GM12874 (cell line): ENCODE measurements around the gene LRMDA.
A peak's percentile ranks its signal among the peaks of the same experiment; 100 is the strongest.

Experiments used
- TF ChIP-seq, protein P1 (sequence below): IDR thresholded peaks from 2 replicates; pipeline ENCODE4 v1.5.1; 2011; ENCODE audit warnings: low read depth, mild to moderate bottlenecking, control low read depth, low read length, moderate library complexity; ENCODE audit not compliant: insufficient read depth

Gene LRMDA

DNA sequence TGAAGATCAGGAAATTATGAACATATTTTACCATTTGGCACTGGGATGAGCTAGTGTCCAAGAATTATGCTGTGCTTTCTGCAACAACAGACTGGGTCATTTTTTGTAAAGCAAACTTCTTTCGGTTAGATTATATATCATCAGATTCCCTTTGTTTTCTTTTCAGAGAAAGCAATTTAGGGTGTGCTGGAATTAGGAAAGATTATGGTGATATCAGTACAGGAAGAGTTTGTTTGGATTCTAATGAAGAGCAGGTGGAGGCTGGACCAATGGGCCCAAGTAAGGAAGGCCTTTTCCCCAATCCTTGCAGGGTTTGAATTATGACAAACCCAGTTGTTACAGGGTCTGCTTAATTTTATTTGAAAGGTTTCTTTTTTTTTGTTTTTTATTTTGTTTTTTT is 1113.4 kb downstream of the LRMDA start:
- TF ChIP-seq, protein P1, sequence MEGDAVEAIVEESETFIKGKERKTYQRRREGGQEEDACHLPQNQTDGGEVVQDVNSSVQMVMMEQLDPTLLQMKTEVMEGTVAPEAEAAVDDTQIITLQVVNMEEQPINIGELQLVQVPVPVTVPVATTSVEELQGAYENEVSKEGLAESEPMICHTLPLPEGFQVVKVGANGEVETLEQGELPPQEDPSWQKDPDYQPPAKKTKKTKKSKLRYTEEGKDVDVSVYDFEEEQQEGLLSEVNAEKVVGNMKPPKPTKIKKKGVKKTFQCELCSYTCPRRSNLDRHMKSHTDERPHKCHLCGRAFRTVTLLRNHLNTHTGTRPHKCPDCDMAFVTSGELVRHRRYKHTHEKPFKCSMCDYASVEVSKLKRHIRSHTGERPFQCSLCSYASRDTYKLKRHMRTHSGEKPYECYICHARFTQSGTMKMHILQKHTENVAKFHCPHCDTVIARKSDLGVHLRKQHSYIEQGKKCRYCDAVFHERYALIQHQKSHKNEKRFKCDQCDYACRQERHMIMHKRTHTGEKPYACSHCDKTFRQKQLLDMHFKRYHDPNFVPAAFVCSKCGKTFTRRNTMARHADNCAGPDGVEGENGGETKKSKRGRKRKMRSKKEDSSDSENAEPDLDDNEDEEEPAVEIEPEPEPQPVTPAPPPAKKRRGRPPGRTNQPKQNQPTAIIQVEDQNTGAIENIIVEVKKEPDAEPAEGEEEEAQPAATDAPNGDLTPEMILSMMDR = no peak

DNA sequence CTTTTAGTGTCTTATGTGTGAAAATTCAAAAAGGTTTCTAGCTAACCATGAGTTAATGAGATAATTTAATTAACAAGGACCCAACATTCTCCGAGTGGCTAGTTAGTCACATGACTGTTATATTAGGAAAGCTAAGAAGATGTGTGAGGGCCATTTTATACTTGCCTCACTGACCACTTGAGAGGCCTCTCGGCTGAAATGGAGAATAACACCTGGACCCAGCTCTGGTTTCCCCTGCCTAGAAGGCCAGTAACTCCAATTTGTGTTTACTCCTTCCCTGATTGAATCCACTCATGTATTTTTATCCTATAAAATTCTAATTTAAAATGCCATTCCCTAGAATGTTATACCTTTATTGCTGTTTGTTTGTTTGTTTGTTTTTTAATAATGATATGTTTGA is 1115.0 kb downstream of the LRMDA start:
- TF ChIP-seq, protein P1 = no peak

DNA sequence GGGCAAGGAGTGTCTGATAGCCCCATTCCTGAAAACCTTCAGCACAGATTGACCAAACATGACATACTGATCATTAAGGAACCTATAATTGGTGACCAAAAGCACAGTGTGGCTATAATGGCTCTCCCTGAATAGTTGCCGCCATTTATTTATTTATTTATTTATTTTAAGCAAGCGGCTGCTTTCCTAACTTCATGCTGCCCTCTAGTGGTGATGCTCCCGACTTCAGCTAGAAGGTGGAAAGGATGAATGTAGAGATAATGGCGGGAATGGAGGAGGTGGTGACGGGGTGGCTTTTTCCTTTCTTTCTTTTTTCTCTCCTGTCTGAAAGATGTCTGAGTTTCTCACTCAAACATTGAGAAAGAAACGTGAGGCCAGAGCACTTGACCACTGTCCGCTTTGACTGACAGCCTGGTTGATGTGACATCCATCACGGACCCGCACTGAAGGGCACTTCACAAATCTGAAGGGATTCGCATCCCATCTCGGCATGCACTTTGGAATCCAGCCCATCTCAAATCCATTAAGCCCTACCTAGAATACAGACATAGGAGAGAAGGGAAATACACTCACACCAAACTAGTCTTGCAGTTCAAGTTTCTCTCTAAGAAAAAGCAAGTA is 1116.0 kb downstream of the LRMDA start:
- TF ChIP-seq, protein P1 = peak; percentile 73

DNA sequence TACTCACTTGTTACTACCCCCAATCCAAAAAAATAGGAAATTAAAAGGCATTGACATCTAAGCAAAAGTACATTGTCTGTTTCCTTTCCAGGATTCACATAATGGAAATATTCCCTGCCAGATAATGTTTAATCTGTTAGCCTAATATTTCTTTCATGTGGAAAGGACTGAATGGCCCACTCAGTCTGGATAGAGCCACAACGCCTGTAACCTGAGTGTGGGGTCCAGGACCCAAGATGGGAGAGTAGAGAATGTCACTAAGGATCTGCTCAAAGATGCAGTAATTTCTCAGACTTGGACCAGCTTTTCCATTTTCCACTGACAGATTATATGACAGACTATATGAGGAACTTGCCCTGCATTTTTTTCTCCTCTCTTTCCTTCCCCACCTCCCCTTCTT is 1117.3 kb downstream of the LRMDA start:
- TF ChIP-seq, protein P1 = no peak

DNA sequence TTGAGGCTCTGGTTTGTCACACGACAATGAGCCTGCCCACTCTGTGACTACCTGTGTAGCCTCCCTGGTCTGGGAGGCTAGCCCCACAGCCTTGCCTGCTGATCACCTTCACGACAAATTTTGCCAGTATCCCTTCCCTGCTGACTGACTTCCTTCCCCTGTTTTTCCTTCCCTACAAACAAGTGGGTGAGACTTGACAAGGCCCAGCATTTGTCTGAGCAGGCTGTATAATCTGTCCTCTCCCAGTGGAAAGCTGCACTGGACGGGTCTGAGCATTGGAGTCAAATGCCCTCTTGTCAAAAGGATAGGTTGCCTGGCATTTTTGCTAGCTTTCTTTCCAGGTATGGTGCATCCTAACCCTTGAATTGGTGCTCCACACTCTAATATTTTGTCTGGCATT is 1117.7 kb downstream of the LRMDA start:
- TF ChIP-seq, protein P1 = no peak

DNA sequence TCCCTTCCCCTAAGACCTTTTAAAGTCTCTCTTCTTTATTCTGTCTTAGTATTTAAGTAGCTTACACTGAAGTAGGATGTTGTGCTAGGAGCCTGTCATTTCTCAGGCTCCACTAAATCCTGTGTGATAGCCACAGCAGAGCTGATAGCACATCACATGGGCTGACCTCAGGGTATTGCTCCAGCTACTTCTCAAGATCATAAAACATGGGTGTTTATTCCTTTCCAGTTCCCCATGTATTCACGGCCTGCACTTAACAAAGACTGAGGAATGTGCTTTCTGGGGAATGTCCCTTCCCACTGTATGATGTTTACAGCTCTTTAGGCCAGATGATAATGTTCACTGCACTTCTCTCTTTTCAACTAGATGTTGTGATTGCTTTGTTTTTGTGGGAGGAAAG is 1119.4 kb downstream of the LRMDA start:
- TF ChIP-seq, protein P1 = no peak

DNA sequence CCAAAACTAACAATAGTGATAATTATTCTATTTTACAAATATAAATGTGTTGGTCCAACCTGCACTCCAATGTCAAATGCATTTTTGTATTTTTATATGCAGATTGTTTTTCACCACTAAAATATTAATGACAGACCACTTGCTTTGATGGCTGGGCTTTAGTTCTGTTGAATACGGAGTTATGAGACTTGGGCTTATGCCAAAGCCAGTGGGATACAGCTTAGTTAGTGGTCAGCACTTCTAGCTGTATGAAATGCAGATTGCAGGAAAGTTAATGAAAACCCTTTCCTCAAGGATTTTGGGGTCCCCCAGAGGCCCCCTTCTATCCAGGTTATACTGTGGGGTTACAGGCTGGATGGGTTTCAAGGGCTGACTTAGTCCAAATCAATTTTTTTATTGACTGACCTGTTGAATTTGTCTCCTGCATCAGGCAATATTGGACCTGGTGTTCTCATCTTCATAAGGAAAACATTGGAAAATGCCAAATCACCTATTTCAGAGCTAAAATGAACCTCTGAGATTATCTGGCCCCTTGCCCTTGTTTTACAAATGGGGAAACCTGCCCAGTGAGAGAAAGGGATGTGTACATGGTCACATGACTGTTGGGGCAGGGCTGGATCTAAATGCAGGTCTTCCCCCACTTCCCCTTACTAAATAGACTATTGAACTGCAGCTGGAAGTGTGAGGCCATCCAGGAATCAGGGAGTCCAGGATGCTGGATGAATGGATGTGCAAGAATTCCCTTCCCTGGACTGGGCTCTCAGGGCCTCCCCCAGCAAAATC is 1120.9 kb downstream of the LRMDA start:
- TF ChIP-seq, protein P1 = no peak
